Head of caudate nucleus (tissue), 42 donors: Measurements from ENCODE around the gene SENP5.
"Not testable (repeated sequence)": the region's sequence is repeated elsewhere in the genome, so short reads cannot be mapped to it uniquely, and the experiment has no call there.

Experiments
- DNase-seq, 42 donors: peaks; one replicate each; pipeline versions ENCODE4 v3.0.0 to v3.0.0-alpha.2; 2020 to 2021; ENCODE audit warnings: mixed read lengths in 7 of 42
- intact Hi-C: fragments of 100-400 bp; cut with DNase I; formaldehyde crosslinking; loops from one replicate; pipeline ENCODE4 v1.15.0; 2022

The SENP5 gene

GRCh38 chr3:196874511-196875094, 6.9 kb downstream of the SENP5 start:
- DNase-seq, intact Hi-C loops: not testable (repeated sequence)

- DNase-seq: no peak
- intact Hi-C loops: no loop called here
Measured at GRCh38 chr3:196875258-196875657, 7.5 kb downstream of the SENP5 start.

GRCh38 chr3:196883361-196883760, 15.6 kb downstream of the SENP5 start:
- intact Hi-C loops: no loop called here
- no peak for DNase-seq

GRCh38 chr3:196886144-196886543, 18.4 kb downstream of the SENP5 start:
- intact Hi-C loops: no loop called here
- DNase-seq: no peak

GRCh38 chr3:196889844-196890708, 22.4 kb downstream of the SENP5 start:
- DNase-seq: no peak
- intact Hi-C loops: no loop called here

- intact Hi-C loops: no loop called here
- no peak for DNase-seq
Measured at GRCh38 chr3:196894557-196895295, 27.0 kb downstream of the SENP5 start.

- DNase-seq: no peak
- intact Hi-C loops: no loop called here
Measured at GRCh38 chr3:196896229-196896628, 28.5 kb downstream of the SENP5 start.

- intact Hi-C loops: no loop called here
Measured at GRCh38 chr3:196901768-196902167, 34.0 kb downstream of the SENP5 start.

GRCh38 chr3:196902296-196902695, 34.6 kb downstream of the SENP5 start:
- DNase-seq: no peak
- intact Hi-C loops: no loop called here

More at GRCh38 chr3:196901768-196902167, 34.0 kb downstream of the SENP5 start:
- no peak for DNase-seq

GRCh38 chr3:196903740-196904139, 36.0 kb downstream of the SENP5 start:
- DNase-seq: no peak
- intact Hi-C loops: no loop called here

- intact Hi-C loops: no loop called here
- no peak for DNase-seq
Measured at GRCh38 chr3:196914866-196915265, 47.1 kb downstream of the SENP5 start.

- intact Hi-C loops: no loop called here
- DNase-seq: no peak
Measured at GRCh38 chr3:196915375-196915774, 47.7 kb downstream of the SENP5 start.

GRCh38 chr3:196916221-196916620, 48.5 kb downstream of the SENP5 start:
- no peak for DNase-seq
- intact Hi-C loops: no loop called here

GRCh38 chr3:196916995-196917394, 49.3 kb downstream of the SENP5 start:
- no peak for DNase-seq
- intact Hi-C loops: no loop called here

GRCh38 chr3:196918968-196919367, 51.2 kb downstream of the SENP5 start:
- intact Hi-C loops: no loop called here
- no peak for DNase-seq

GRCh38 chr3:196920733-196921132, 53.0 kb downstream of the SENP5 start:
- no peak for DNase-seq
- intact Hi-C loops: no loop called here

- DNase-seq: no peak
- intact Hi-C loops: no loop called here
Measured at GRCh38 chr3:196927571-196928453, 60.1 kb downstream of the SENP5 start.

GRCh38 chr3:196931157-196931556, 63.4 kb downstream of the SENP5 start:
- DNase-seq: no peak
- intact Hi-C loops: no loop called here
